H1 (cell line): ENCODE results near the gene NRP2. TPM values are rescaled to one million over a fixed set of nuclear protein-coding genes. Genes with fewer than 3 reads are reported as not detected.
A peak's percentile ranks its signal among the peaks of the same experiment; 100 is the strongest.

Experiments
- CTCF ChIA-PET: fragments of 300-600 bp; sonication (Branson Sonifier 250); formaldehyde crosslinking; loops from one replicate; lab custom pipeline; 2021; ENCODE audit not compliant: partially characterized antibody; lab: Charles Lee
- POLR2A ChIA-PET: fragments of 300-600 bp; sonication (Branson Sonifier 250); formaldehyde crosslinking; loops from one replicate; lab custom pipeline; 2021; ENCODE audit warnings: inconsistent platforms; ENCODE audit not compliant: partially characterized antibody; lab: Charles Lee
- DNase-seq, 2 experiments: peaks; one replicate each; pipeline versions ENCODE4 v3.0.0 to v3.0.0-alpha.2; 2010 to 2022; ENCODE audit warnings: low spot score in 2 of 2, low read depth in 1 of 2, mixed read lengths in 1 of 2
- FAIRE-seq: peaks from 2 replicates; lab custom pipeline; 2011; peaks lifted over from hg19 to GRCh38; lab: Jason Lieb, UNC
- H2AFZ ChIP-seq: 2 replicates; pipeline ENCODE4 v1.8.1; 2012; ENCODE audit warnings: low read length, inconsistent platforms
- H2AK5ac ChIP-seq: 2 replicates; pipeline ENCODE4 v1.6.1; 2013; ENCODE audit warnings: low read depth, low read length
- H2BK120ac ChIP-seq: replicated peaks from 2 replicates; pipeline ENCODE3; 2013; ENCODE audit warnings: low read depth, low read length, inconsistent platforms
- H2BK12ac ChIP-seq: 2 replicates; pipeline ENCODE4 v1.6.1; 2013; ENCODE audit warnings: low read depth, low read length
- H2BK15ac ChIP-seq: 2 replicates; pipeline ENCODE4 v1.6.1; 2013; ENCODE audit warnings: low read length
- H2BK20ac ChIP-seq: 2 replicates; pipeline ENCODE4 v1.6.1; 2013; ENCODE audit warnings: low read length
- H2BK5ac ChIP-seq: 2 replicates; pipeline ENCODE4 v1.6.1; 2013; ENCODE audit warnings: low read depth, low read length
- H3K14ac ChIP-seq: 2 replicates; pipeline ENCODE4 v1.6.1; 2013; ENCODE audit warnings: inconsistent platforms; ENCODE audit not compliant: insufficient read length
- H3K18ac ChIP-seq: 2 replicates; pipeline ENCODE4 v1.6.1; 2013; ENCODE audit warnings: low read length; ENCODE audit errors: extremely low read depth
- H3K23ac ChIP-seq: 2 replicates; pipeline ENCODE4 v1.6.1; 2013; ENCODE audit warnings: inconsistent platforms; ENCODE audit not compliant: insufficient read length
- H3K23me2 ChIP-seq: 2 replicates; pipeline ENCODE4 v1.6.1; 2013; ENCODE audit warnings: low read depth, low read length
- H3K27ac ChIP-seq: 2 replicates; pipeline ENCODE4 v1.6.1; 2011; ENCODE audit warnings: low read depth, low read length, inconsistent platforms
- H3K27me3 ChIP-seq, 4 experiments: replicated peaks in 1 of 4; 1 replicate in 1 of 4; 2 replicates in 3 of 4; pipeline versions ENCODE4 v1.6.1 to v1.8.1; 2011 to 2013; ENCODE audit warnings: low read length in 3 of 4, mild to moderate bottlenecking in 3 of 4, inconsistent platforms in 2 of 4, mixed read lengths in 2 of 4, moderate library complexity in 1 of 4; ENCODE audit not compliant: control insufficient read depth in 3 of 4, insufficient read depth in 3 of 4; ENCODE audit errors: extremely low read depth in 1 of 4
- H3K36me3 ChIP-seq, 4 experiments: 2 replicates each; pipeline versions ENCODE4 v1.6.1 to v1.8.1; 2011 to 2013; ENCODE audit warnings: mild to moderate bottlenecking in 4 of 4, low read length in 3 of 4, moderate library complexity in 2 of 4, control low read depth in 1 of 4, inconsistent platforms in 1 of 4; ENCODE audit not compliant: insufficient read depth in 4 of 4, control insufficient read depth in 2 of 4
- H3K4ac ChIP-seq: replicated peaks from 2 replicates; pipeline ENCODE3; 2013; ENCODE audit warnings: low read length, low read depth, mixed read lengths, inconsistent platforms; ENCODE audit not compliant: insufficient read length
- H3K4me1 ChIP-seq, 4 experiments: replicated peaks in 1 of 4; 1 replicate in 1 of 4; 2 replicates in 3 of 4; pipeline versions ENCODE4 v1.6.1 to v1.8.1; 2011 to 2013; ENCODE audit warnings: low read length in 3 of 4, inconsistent platforms in 2 of 4, mixed read lengths in 1 of 4; ENCODE audit not compliant: insufficient read depth in 4 of 4, control insufficient read depth in 3 of 4
- H3K4me2 ChIP-seq, 2 experiments: 2 replicates each; pipeline versions ENCODE4 v1.6.1 to v1.8.1; 2011 to 2013; ENCODE audit warnings: low read depth in 2 of 2, low read length in 2 of 2, control low read depth in 1 of 2, inconsistent platforms in 1 of 2, mild to moderate bottlenecking in 1 of 2; ENCODE audit not compliant: insufficient read depth in 1 of 2
- H3K4me3 ChIP-seq, 4 experiments: fragments of 200-600, 300-600 bp in 1 of 4; sonication (generic), shearing (Covaris generic), sonication (Bioruptor Twin) in 1 of 4; 2 replicates each; pipeline versions ENCODE4 v1.5.1 to v1.8.1; 2011 to 2016; ENCODE audit warnings: low read length in 4 of 4, low read depth in 3 of 4, control low read depth in 2 of 4, inconsistent platforms in 2 of 4, mild to moderate bottlenecking in 2 of 4, mixed read lengths in 1 of 4, moderate library complexity in 1 of 4; ENCODE audit not compliant: insufficient read depth in 2 of 4; ENCODE audit errors: extremely low read depth in 1 of 4
- H3K56ac ChIP-seq: replicated peaks from 2 replicates; pipeline ENCODE3; 2013; ENCODE audit warnings: low read depth, mild to moderate bottlenecking, mixed read lengths, low read length, inconsistent platforms; ENCODE audit not compliant: insufficient read length
- H3K79me1 ChIP-seq: 2 replicates; pipeline ENCODE4 v1.6.1; 2013; ENCODE audit warnings: low read depth, low read length, control low read depth
- H3K79me2 ChIP-seq, 2 experiments: 2 replicates each; pipeline versions ENCODE4 v1.6.1 to v1.8.1; 2012 to 2013; ENCODE audit warnings: low read length in 2 of 2, mild to moderate bottlenecking in 2 of 2, inconsistent platforms in 1 of 2; ENCODE audit not compliant: insufficient read depth in 2 of 2, control insufficient read depth in 1 of 2
- H3K9ac ChIP-seq, 4 experiments: replicated peaks in 1 of 4; 1 replicate in 1 of 4; 2 replicates in 3 of 4; pipeline versions ENCODE4 v1.6.1 to v1.8.1; 2011 to 2013; ENCODE audit warnings: low read depth in 3 of 4, low read length in 3 of 4, control low read depth in 2 of 4, mild to moderate bottlenecking in 2 of 4, moderate library complexity in 2 of 4, inconsistent platforms in 1 of 4; ENCODE audit errors: extremely low read depth in 1 of 4
- H3K9me3 ChIP-seq, 2 experiments: 2 replicates each; pipeline versions ENCODE4 v1.6.1 to v1.8.1; 2012 to 2013; ENCODE audit warnings: mild to moderate bottlenecking in 2 of 2, moderate library complexity in 2 of 2, control low read depth in 1 of 2, inconsistent platforms in 1 of 2, low read depth in 1 of 2, low read length in 1 of 2, mixed read lengths in 1 of 2; ENCODE audit not compliant: insufficient read depth in 2 of 2
- H4K20me1 ChIP-seq, 2 experiments: replicated peaks in 1 of 2; 2 replicates each; pipeline versions ENCODE3 to v1.8.1; 2011 to 2013; ENCODE audit warnings: inconsistent platforms in 2 of 2, low read length in 2 of 2, mild to moderate bottlenecking in 1 of 2; ENCODE audit not compliant: insufficient read depth in 2 of 2, control insufficient read depth in 1 of 2
- H4K5ac ChIP-seq: 2 replicates; pipeline ENCODE4 v1.6.1; 2013; ENCODE audit warnings: low read length, low read depth, mixed read lengths, inconsistent platforms; ENCODE audit not compliant: insufficient read length
- H4K8ac ChIP-seq: 2 replicates; pipeline ENCODE4 v1.8.0; 2013; ENCODE audit warnings: mild to moderate bottlenecking, moderate library complexity, low read length, inconsistent platforms; ENCODE audit not compliant: insufficient read depth; ENCODE audit errors: extremely low read depth
- H4K91ac ChIP-seq: replicated peaks from 2 replicates; pipeline ENCODE3; 2013; ENCODE audit warnings: low read length, mixed read lengths, inconsistent platforms; ENCODE audit not compliant: insufficient read length
- ASH2L ChIP-seq: fragments of 200-600, 300-600 bp; sonication (generic); IDR thresholded peaks from one replicate; pipeline ENCODE4 v1.7.1; 2017; ENCODE audit warnings: low read length
- CBX8 ChIP-seq: fragments of 300-800, 300-1000 bp; sonication (generic); IDR thresholded peaks from 2 replicates; pipeline ENCODE4 v1.7.1; 2016; ENCODE audit warnings: low read depth, low read length, borderline replicate concordance
- CHD2 ChIP-seq: IDR thresholded peaks from 2 replicates; pipeline ENCODE4 v1.6.1; 2012; ENCODE audit warnings: low read length, improper control_type of control experiment
- EGR1 ChIP-seq: IDR thresholded peaks from 2 replicates; pipeline ENCODE4 v1.6.1; 2011; ENCODE audit warnings: low read depth, low read length, borderline replicate concordance
- HDAC2 ChIP-seq, 2 experiments: fragments of 300-600 bp in 1 of 2; sonication (generic) in 1 of 2; IDR thresholded peaks; 2 replicates each; pipeline ENCODE4 v1.6.1; 2011 to 2012; ENCODE audit warnings: low read depth in 2 of 2, low read length in 2 of 2, mild to moderate bottlenecking in 2 of 2, moderate library complexity in 2 of 2, borderline replicate concordance in 1 of 2, inconsistent platforms in 1 of 2
- HDAC6 ChIP-seq: IDR thresholded peaks from one replicate; pipeline ENCODE4 v1.7.1; 2012; ENCODE audit warnings: low read depth, mild to moderate bottlenecking, inconsistent platforms, low read length, moderate library complexity
- JUN ChIP-seq: IDR thresholded peaks from 2 replicates; pipeline ENCODE4 v1.6.1; 2011; ENCODE audit warnings: low read depth, mild to moderate bottlenecking, improper control_type of control experiment, low read length
- KDM1A ChIP-seq: fragments of 200-600, 300-600 bp; sonication (generic); IDR thresholded peaks from 2 replicates; pipeline ENCODE4 v1.7.1; 2016; ENCODE audit warnings: mild to moderate bottlenecking, low read length, borderline replicate concordance
- NANOG ChIP-seq: IDR thresholded peaks from 2 replicates; pipeline ENCODE4 v1.6.1; 2011; ENCODE audit warnings: low read length, low read depth, mild to moderate bottlenecking, inconsistent platforms; ENCODE audit not compliant: insufficient read depth, poor library complexity, severe bottlenecking
- NRF1 ChIP-seq: IDR thresholded peaks from 2 replicates; pipeline ENCODE4 v1.6.1; 2011; ENCODE audit warnings: mild to moderate bottlenecking, low read depth, low read length, improper control_type of control experiment
- SIX5 ChIP-seq: IDR thresholded peaks from 2 replicates; pipeline ENCODE4 v1.6.1; 2011; ENCODE audit warnings: mild to moderate bottlenecking, low read depth, low read length
- TCF12 ChIP-seq: IDR thresholded peaks from 2 replicates; pipeline ENCODE4 v1.6.1; 2011; ENCODE audit warnings: low read depth, mild to moderate bottlenecking, low read length
- WGBS, 2 experiments: shearing (Covaris generic) in 1 of 2; methylation state at CpG; one replicate each; pipeline versions ENCODE4 v1.1.6 to v1.1.7; 2013 to 2015; ENCODE audit warnings: low lambda C conversion rate in 2 of 2, mixed read lengths in 2 of 2, inconsistent platforms in 1 of 2, low coverage in 1 of 2, missing lambda C conversion rate in 1 of 2; ENCODE audit not compliant: insufficient replicate concordance in 2 of 2, insufficient coverage in 1 of 2, insufficient read length in 1 of 2; ENCODE audit errors: extremely low coverage in 1 of 2, missing lambda C conversion rate in 1 of 2; 5-methylcytosine and 5-hydroxymethylcytosine counted together
- polyA plus RNA-seq, 7 experiments: library from polyadenylated mRNA; depleted of rRNA in 3 of 7; stranded (reverse) in 5 of 7; unstranded in 2 of 7; fragments of >200 nt in 5 of 7; fragments of 200-250 nt in 2 of 7; gene quantifications; 1 replicate in 5 of 7; 2 replicates in 1 of 7; 4 replicates in 1 of 7; pipeline versions ENCODE4 v1.2.1 to v1.2.3, GENCODE V29; 2011 to 2013; ENCODE audit warnings: missing spikeins in 2 of 7, mixed read lengths in 2 of 7
- total RNA-seq: library from RNA; stranded (reverse); fragmentation: NEBNext Ultra II Directional; extraction: Animal tissue kit (Norgen Biotek cat#: 25700); gene quantifications from 2 replicates; pipeline ENCODE4 v1.2.1, GENCODE V29; 2021

Gene NRP2
- total and polyA plus RNA-seq, 2 of the 8 experiments (the other 6 are each of a cell fraction or from before 2014, with no cell fraction given): 32.0 to 37.8 TPM

GRCh38 chr2:205746420-205746785, 64.1 kb downstream of the NRP2 start:
- Histone ChIP-seq H2BK12ac (peak overlapping the region; percentile 39; the same call in 1 of the 2 replicates), H3K79me1 (no peaks in the 10 kb centered on the region), H4K5ac (no peak overlapping the region), H3K79me2 (no peaks in the 10 kb centered on the region), H3K4me2 (no peak overlapping the region), H3K14ac (no peak overlapping the region), H3K23ac (no peak overlapping the region), H3K23me2 (no peaks in the 10 kb centered on the region), H2AK5ac (no peak overlapping the region), H3K9ac (no peak overlapping the region), H3K56ac (no peak overlapping the region), H3K4ac (no peak overlapping the region), H3K4me3 (no peak overlapping the region), H2BK120ac (no peak overlapping the region), H3K18ac (0 out of 2 replicates have a peak overlapping the region, but pooled peaks have one; percentile 6), H3K27me3 (no peaks in the 10 kb centered on the region), H3K9me3 (no peaks in the 10 kb centered on the region), H3K36me3 (peaks cover 0 to 30% (median 20%) of the 10 kb centered on the region in 4 experiments; a peak in 7 of 8 replicates), H2BK15ac (no peak overlapping the region; the same call in 1 of the 2 replicates), H4K20me1 (no peaks in the 10 kb centered on the region), H4K91ac (no peak overlapping the region), H2BK20ac (0 out of 2 replicates have a peak overlapping the region, but pooled peaks have one; percentile 11), H4K8ac (peak overlapping the region; percentile 1; the same call in 1 of the 2 replicates), H2BK5ac (no peak overlapping the region), H3K27ac (no peak overlapping the region), H2AFZ (no peak overlapping the region), H3K4me1 (peaks cover 6 to 16% (median 9%) of the 10 kb centered on the region in 4 experiments; a peak in 6 of 7 replicates)
- ChIA-PET CTCF (interaction anchor here (0.5 to 6.4 kb wide), 8 partner anchors 10 to 202 kb away, joined by 3 to 38 read pairs (median 3); no protein-coding TSS in a partner anchor), POLR2A (interaction anchor here (1.1 kb wide), 1 partner anchor 11 kb away, joined by 3 read pairs; no protein-coding TSS in a partner anchor)
- 95% methylated on average over 7 of the region's 7 CpGs; no CpG with 5 or more reads in 1 of the 2 experiments for WGBS, 2 experiments
- no peak for DNase-seq
- no peak for FAIRE-seq
- TF ChIP-seq NANOG (no peak), JUN (no peak), ASH2L (no peak), SIX5 (no peak), KDM1A (no peak), CBX8 (no peak), HDAC6 (no peak), EGR1 (no peak), HDAC2 (IDR thresholded peaks at IDR 0.05; ENCODE audit: borderline replicate concordance in 1 of 2, low read depth in 2 of 2, low read length in 2 of 2) (no peak), TCF12 (no peak), CHD2 (no peak), NRF1 (no peak)
